Caco-2 (cell line): ENCODE data around the gene SLC17A9. TPM values are rescaled to one million over a fixed set of nuclear protein-coding genes. Genes with fewer than 3 reads are reported as not detected.

Source experiments
- BruUV-seq: library from RNA; stranded (reverse); fragments of 400-500 nt; replicated peaks from 2 replicates; lab custom pipeline; 2021; lab: Mats Ljungman, UMichigan
- CTCF ChIA-PET: fragments of 300-600 bp; sonication (Branson Sonifier 250); formaldehyde crosslinking; loops from one replicate; lab custom pipeline; 2022; ENCODE audit warnings: antibody characterized with exemption; lab: Charles Lee
- POLR2A ChIA-PET: fragments of 300-600 bp; sonication (Branson Sonifier 250); formaldehyde crosslinking; loops from one replicate; lab custom pipeline; 2022; ENCODE audit warnings: antibody characterized with exemption; lab: Charles Lee
- DNase-seq, 2 experiments: peaks; one replicate each; pipeline versions ENCODE4 v3.0.0 to v3.0.0-alpha.2; 2020 to 2022
- H3K27me3 ChIP-seq: replicated peaks from 2 replicates; pipeline ENCODE4 v1.6.0; 2011; ENCODE audit warnings: low read length; ENCODE audit not compliant: control insufficient read depth, insufficient read depth
- H3K36me3 ChIP-seq: 2 replicates; pipeline ENCODE4 v1.5.1; 2011; ENCODE audit warnings: low read length; ENCODE audit not compliant: control insufficient read depth, insufficient read depth
- H3K4me1 ChIP-seq: fragments of 250-450 bp; sonication (Bioruptor Pico); 2 replicates; pipeline ENCODE4 v1.5.1; 2020; ENCODE audit warnings: mild to moderate bottlenecking
- H3K4me3 ChIP-seq: 2 replicates; pipeline ENCODE4 v1.5.1; 2011; ENCODE audit warnings: low read depth, mild to moderate bottlenecking, control low read depth, low read length
- H3K9me3 ChIP-seq: fragments of 250-450 bp; sonication (Bioruptor Pico); 2 replicates; pipeline ENCODE4 v1.5.1; 2020; ENCODE audit warnings: mild to moderate bottlenecking, moderate library complexity
- H3K27ac Mint-ChIP-seq: one replicate; pipeline ENCODE4 v1.8.0; 2022; ENCODE audit warnings: mixed read lengths; ENCODE audit not compliant: unreplicated experiment
- H3K27me3 Mint-ChIP-seq: one replicate; pipeline ENCODE4 v1.8.0; 2022; ENCODE audit warnings: mixed read lengths; ENCODE audit not compliant: insufficient read depth, unreplicated experiment
- H3K36me3 Mint-ChIP-seq: one replicate; pipeline ENCODE4 v1.8.0; 2022; ENCODE audit warnings: mild to moderate bottlenecking, mixed read lengths; ENCODE audit not compliant: insufficient read depth, unreplicated experiment
- H3K4me1 Mint-ChIP-seq: one replicate; pipeline ENCODE4 v1.8.0; 2022; ENCODE audit warnings: low read depth, mixed read lengths; ENCODE audit not compliant: unreplicated experiment
- H3K4me3 Mint-ChIP-seq: one replicate; pipeline ENCODE4 v1.8.0; 2022; ENCODE audit warnings: mild to moderate bottlenecking, moderate library complexity, mixed read lengths; ENCODE audit not compliant: unreplicated experiment
- H3K9me3 Mint-ChIP-seq: one replicate; pipeline ENCODE4 v1.8.0; 2022; ENCODE audit warnings: mixed read lengths; ENCODE audit not compliant: unreplicated experiment
- intact Hi-C: fragments of 100-400 bp; cut with micrococcal nuclease; formaldehyde crosslinking; loops from one replicate; pipeline ENCODE4 v1.10.0; 2022; ENCODE audit not compliant: unreplicated experiment
- total RNA-seq: library from RNA; stranded (reverse); gene quantifications from 2 replicates; pipeline ENCODE4 v1.2.3, GENCODE V29; 2022
- TF ChIP-seq, protein P1 (sequence below), 2 experiments: fragments of 200-600 bp in 1 of 2; IDR thresholded peaks; 1 replicate in 1 of 2; 2 replicates in 1 of 2; pipeline versions ENCODE4 v1.5.1 to v1.8.0; 2011 to 2022; ENCODE audit warnings: antibody characterized with exemption in 1 of 2, control low read depth in 1 of 2, inconsistent platforms in 1 of 2, low read depth in 1 of 2, low read length in 1 of 2, mild to moderate bottlenecking in 1 of 2, moderate library complexity in 1 of 2; ENCODE audit not compliant: insufficient read depth in 1 of 2, severe bottlenecking in 1 of 2, unreplicated experiment in 1 of 2

SLC17A9 gene
- total RNA-seq, 1 experiment from 2014 or later, result 64.7 TPM

DNA sequence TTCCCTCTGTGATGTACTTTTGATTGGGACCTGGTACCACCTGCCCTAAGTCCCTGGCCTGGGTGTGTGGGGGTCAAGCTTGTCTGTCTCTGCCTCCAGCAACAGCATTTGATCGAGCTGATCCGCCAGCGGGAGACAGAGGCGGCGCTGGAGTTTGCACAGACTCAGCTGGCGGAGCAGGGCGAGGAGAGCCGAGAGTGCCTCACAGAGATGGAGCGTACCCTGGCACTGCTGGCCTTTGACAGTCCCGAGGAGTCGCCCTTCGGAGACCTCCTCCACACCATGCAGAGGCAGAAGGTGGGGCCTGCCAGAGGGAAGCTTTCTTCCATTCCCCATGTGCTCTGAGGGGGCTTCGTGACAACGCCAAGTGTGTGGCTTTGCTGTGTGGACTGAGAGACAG lies 9.1 kb upstream of the SLC17A9 start:
- Mint-ChIP-seq H3K9me3 (peaks cover 6% of the 10 kb centered on the region), H3K36me3 (peaks cover 86% of the 10 kb centered on the region), H3K27me3 (no peaks in the 10 kb centered on the region), H3K4me3 (no peak overlapping the region), H3K27ac (no peak overlapping the region), H3K4me1 (peaks cover 8% of the 10 kb centered on the region)
- Histone ChIP-seq H3K9me3 (no peaks in the 10 kb centered on the region), H3K4me1 (peaks cover 8% of the 10 kb centered on the region), H3K27me3 (no peaks in the 10 kb centered on the region), H3K36me3 (peaks cover 28% of the 10 kb centered on the region), H3K4me3 (no peak overlapping the region)
- peak in 1 of 2 experiments; percentile 36 for DNase-seq
- ChIA-PET POLR2A (no interaction called here), CTCF (no interaction called here)
- no TSS peak for BruUV-seq
- intact Hi-C loops, result no loop called here
- TF ChIP-seq, protein P1, sequence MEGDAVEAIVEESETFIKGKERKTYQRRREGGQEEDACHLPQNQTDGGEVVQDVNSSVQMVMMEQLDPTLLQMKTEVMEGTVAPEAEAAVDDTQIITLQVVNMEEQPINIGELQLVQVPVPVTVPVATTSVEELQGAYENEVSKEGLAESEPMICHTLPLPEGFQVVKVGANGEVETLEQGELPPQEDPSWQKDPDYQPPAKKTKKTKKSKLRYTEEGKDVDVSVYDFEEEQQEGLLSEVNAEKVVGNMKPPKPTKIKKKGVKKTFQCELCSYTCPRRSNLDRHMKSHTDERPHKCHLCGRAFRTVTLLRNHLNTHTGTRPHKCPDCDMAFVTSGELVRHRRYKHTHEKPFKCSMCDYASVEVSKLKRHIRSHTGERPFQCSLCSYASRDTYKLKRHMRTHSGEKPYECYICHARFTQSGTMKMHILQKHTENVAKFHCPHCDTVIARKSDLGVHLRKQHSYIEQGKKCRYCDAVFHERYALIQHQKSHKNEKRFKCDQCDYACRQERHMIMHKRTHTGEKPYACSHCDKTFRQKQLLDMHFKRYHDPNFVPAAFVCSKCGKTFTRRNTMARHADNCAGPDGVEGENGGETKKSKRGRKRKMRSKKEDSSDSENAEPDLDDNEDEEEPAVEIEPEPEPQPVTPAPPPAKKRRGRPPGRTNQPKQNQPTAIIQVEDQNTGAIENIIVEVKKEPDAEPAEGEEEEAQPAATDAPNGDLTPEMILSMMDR (IDR thresholded peaks at IDR 0.05; ENCODE audit: insufficient read depth in 1 of 2, low read depth in 1 of 2, low read length in 1 of 2, severe bottlenecking in 1 of 2, unreplicated experiment in 1 of 2), result no peak

DNA sequence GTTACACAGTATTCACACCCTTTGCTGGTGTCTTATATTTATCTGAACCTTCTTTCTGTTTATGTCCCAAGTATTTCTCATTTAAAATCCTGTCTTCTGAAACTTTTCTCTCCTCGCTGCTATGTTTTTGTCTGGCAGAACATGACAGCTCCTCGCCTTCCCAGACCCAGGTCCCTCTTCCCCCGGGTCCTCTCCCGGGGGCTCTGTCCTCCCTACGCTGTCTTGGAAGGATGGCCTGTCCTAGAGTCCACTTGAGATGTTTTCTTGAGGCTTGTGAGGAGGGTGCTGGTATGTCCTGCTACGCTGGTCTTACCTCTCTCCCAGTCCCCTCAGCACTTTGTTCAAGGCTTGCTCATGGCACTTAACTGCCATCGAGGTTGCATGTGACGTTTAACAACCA lies 8.3 kb upstream of the SLC17A9 start:
- peaks cover 31% of the 10 kb centered on the region for H3K36me3 ChIP-seq
- peak in 1 of 2 experiments; percentile 33 for DNase-seq
- H3K4me1 ChIP-seq, result peaks cover 6% of the 10 kb centered on the region
- H3K36me3 Mint-ChIP-seq, result peaks cover 88% of the 10 kb centered on the region
- no peak overlapping the region for H3K4me3 ChIP-seq
- intact Hi-C loops, result no loop called here
- no peak overlapping the region for H3K4me3 Mint-ChIP-seq
- no peaks in the 10 kb centered on the region for H3K27me3 Mint-ChIP-seq
- ChIA-PET CTCF (interaction anchor here (1.0 kb wide), 1 partner anchor 9 kb away, joined by 3 read pairs; no protein-coding TSS in a partner anchor), POLR2A (no interaction called here)
- peaks cover 7% of the 10 kb centered on the region for H3K4me1 Mint-ChIP-seq
- BruUV-seq, result no TSS peak
- H3K27ac Mint-ChIP-seq, result no peak overlapping the region
- peaks cover 13% of the 10 kb centered on the region for H3K9me3 Mint-ChIP-seq
- no peaks in the 10 kb centered on the region for H3K27me3 ChIP-seq
- TF ChIP-seq, protein P1 (IDR thresholded peaks at IDR 0.05; ENCODE audit: insufficient read depth in 1 of 2, low read depth in 1 of 2, low read length in 1 of 2, severe bottlenecking in 1 of 2, unreplicated experiment in 1 of 2), result no peak
- H3K9me3 ChIP-seq, result no peaks in the 10 kb centered on the region

DNA sequence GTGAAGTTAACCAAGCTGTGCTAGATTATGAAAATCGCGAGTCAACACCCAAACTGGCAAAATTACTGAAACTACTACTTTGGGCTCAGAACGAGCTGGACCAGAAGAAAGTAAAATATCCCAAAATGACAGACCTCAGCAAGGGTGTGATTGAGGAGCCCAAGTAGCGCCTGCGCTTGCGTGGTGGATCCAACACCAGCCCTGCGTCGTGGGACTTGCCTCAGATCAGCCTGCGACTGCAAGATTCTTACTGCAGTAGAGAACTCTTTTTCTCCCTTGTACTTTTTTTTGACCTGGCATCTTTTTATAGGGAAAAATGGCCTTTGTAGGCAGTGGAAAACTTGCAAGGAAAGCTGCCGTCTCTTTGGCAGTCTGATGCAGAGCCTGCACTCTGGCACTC lies 7.8 kb upstream of the SLC17A9 start:
- BruUV-seq, result no TSS peak
- Histone ChIP-seq H3K27me3 (no peaks in the 10 kb centered on the region), H3K4me3 (no peak overlapping the region), H3K9me3 (no peaks in the 10 kb centered on the region), H3K36me3 (peaks cover 28% of the 10 kb centered on the region), H3K4me1 (peaks cover under 1% of the 10 kb centered on the region)
- DNase-seq, result peak in 1 of 2 experiments; percentile 28
- Mint-ChIP-seq H3K27ac (no peak overlapping the region), H3K27me3 (no peaks in the 10 kb centered on the region), H3K4me1 (peaks cover 2% of the 10 kb centered on the region), H3K9me3 (peaks cover 14% of the 10 kb centered on the region), H3K4me3 (no peak overlapping the region), H3K36me3 (peaks cover 94% of the 10 kb centered on the region)
- intact Hi-C loops, result no loop called here
- TF ChIP-seq, protein P1 (IDR thresholded peaks at IDR 0.05; ENCODE audit: insufficient read depth in 1 of 2, low read depth in 1 of 2, low read length in 1 of 2, severe bottlenecking in 1 of 2, unreplicated experiment in 1 of 2), result no peak
- POLR2A ChIA-PET, result no interaction called here
- CTCF ChIA-PET, result interaction anchor here (1.0 kb wide), 1 partner anchor 8 kb away, joined by 3 read pairs; no protein-coding TSS in a partner anchor
